Stimulated activated CD8-positive, alpha-beta memory T cell treated with anti-CD3 and anti-CD28 coated beads, Interleukin-2, amount 100 ng/mL, for 1 hour (primary cell): ENCODE results near the gene LAPTM4A.
"Not testable (repeated sequence)": the region's sequence is repeated elsewhere in the genome, so short reads cannot be mapped to it uniquely, and the experiment has no call there.

ENCODE experiments used
- DNase-seq, 2 donors: peaks; one replicate each; pipeline ENCODE4 v3.0.0-alpha.2; 2020; ENCODE audit warnings: low read depth in 2 of 2

LAPTM4A gene

GRCh38 chr2:20076757-20077156 is 25.3 kb upstream of the LAPTM4A start:
- no peak for DNase-seq

- DNase-seq = no peak
These were observed 23.5 kb upstream of the LAPTM4A start for GRCh38 chr2:20074901-20075300.

- not testable (repeated sequence) for DNase-seq
These were observed 22.7 kb upstream of the LAPTM4A start for GRCh38 chr2:20074046-20074648.

DNA sequence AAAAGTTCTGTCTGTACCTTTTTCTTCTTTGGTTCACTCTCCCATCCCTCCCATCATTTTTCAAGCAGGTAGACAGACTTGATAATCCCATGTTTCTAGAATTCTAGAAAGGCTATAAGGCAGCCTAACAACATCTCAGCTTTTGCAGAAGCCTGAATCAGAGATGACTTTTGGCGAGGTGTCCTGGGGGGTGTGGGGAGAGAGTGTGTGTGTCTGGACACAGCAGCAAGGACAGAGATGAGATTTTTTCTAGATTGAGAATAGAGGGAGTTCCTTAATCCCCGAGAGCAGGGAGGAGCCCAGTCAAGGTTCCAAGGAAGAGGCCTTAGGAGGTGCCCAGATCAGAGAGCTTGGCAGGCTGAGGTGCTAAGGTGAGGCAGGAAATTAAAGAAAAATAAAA is 22.0 kb upstream of the LAPTM4A start:
- no peak for DNase-seq

DNA sequence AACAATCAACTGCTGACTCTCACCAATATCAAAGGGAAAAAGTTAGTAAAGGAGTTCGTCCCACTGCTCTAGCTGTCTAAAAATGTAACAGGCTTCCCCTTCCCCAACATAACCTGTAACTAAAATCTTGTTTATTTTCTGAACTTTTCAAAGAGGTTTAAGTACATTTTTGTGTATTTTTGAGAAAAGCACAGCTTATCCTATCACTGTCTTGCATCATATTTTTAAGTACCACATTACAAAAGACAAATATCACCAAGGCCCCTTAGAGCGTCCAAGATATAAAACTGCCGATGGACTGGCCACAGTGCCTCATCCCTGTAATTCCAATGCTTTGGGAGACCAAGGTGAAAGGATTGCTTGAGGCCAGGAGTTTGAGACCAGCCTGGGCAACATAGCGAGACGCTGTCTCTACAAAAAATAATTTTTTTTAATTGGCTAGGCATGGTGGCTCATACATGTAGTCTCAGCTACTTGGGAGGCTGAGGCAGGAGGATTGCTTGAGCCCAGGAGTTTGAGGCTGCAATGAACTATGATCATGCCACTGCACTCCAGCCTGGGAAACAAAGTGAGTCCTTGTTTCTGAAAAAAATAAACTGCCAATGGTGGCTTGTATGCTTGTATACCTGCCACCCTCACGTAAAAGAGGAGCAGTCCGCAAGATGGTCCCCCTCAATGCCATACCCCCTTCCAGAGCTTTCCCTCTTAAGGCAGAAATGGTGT is 21.2 kb upstream of the LAPTM4A start:
- no peak for DNase-seq

GRCh38 chr2:20071397-20072383 is 20.3 kb upstream of the LAPTM4A start:
- no peak for DNase-seq

DNA sequence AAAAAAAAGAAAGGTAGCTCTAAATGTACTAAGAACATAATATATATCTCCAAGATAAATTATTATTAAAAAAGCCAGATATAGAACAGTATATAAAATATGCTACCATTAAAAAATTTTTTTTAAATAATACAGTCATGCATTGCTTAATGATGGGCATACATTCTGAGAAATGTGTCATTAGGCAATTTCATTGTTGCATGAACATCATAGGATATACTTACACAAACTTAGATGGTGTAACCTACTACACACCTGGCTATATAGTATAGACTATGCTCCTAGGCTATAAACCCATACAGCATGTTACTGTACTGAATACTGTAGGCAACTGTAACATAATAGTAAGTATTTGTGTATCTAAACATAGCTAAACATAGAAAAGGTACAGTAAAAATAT is 18.3 kb upstream of the LAPTM4A start:
- no peak for DNase-seq

DNA sequence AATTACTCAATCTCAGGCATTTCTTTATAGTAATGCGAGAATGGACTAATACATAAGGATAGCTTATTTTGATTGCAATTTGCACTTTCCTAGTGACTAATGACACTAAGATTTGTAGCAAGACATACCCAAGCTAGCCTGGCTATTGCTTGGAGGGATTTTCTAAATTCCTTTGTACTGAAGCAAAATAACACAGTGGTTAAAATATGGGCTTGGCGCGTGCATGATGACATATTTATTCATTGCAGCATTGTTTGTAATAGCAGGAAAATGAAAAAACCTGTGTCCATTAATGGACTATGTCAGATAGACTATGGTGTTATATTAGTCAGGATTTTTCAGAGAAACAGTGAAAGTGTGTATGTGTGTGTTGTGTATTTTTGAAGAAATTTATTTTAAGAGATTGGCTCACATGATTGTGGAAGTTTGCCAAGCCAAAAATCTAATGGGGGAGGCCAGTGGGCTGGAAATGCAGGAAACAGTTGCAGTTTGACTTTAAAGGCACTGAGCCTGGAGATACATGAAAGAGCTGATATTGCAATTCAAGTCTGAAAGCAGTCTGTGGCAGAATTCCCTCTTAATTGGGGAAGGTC is 16.7 kb upstream of the LAPTM4A start:
- no peak for DNase-seq

DNA sequence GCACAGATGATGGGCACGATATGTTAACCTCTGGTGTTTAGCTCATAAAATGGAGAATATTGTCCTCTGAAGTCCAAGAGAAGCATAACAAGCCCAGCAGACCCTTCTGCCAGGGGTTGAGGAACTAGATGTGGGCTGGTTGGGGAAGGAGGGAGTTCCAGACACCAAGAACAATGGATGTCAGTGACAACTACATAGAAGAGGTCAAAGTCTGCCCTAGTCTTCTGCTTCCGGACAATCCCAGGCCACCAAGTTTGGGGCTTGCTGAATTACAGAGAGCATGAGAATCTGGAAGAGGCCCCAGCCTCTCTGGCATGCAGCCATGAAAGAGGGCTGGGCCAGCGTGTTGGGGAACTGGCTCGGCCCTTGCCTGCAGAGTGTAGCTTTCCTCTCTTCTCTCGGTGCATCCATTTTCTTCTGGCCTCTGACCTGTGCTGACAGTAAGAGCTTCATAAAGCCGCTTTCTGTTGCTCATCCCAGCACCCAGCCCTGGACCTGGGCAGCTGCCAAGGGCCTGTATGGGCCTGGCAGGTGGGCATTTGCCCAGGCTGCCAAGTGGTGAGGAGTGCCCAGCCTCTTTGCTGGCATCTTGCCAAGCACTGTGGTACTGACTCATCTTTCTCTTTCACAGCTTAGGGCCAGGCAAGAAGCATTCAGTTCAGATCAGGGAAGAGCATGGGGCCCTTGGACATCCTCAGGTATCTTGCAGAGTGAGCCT is 14.6 kb upstream of the LAPTM4A start:
- no peak for DNase-seq

GRCh38 chr2:20064841-20065240 is 13.4 kb upstream of the LAPTM4A start:
- DNase-seq = no peak

GRCh38 chr2:20064421-20064820 is 13.0 kb upstream of the LAPTM4A start:
- no peak for DNase-seq

GRCh38 chr2:20062615-20063545 is 11.5 kb upstream of the LAPTM4A start:
- no peak for DNase-seq

- DNase-seq = no peak
These were observed 10.5 kb upstream of the LAPTM4A start for GRCh38 chr2:20061940-20062339.

DNA sequence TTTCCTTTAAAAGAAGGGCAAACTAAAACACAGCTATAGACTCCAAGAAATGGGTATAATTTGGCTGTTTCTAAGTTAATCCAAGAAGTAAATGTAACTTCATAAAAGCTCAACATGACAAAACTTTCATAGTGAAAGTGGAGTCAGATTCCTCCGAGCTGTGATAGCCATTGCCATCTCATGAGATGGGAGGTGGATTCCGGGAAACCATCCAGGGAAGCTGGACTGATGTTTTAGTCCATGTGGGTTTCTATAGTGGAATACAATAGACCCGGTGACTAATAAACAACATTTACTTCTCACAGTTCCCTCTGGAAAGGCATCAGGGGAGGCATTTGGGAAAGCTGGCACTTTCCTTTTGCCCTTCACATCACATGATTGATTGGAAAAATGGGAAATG is 10.0 kb upstream of the LAPTM4A start:
- no peak for DNase-seq

DNA sequence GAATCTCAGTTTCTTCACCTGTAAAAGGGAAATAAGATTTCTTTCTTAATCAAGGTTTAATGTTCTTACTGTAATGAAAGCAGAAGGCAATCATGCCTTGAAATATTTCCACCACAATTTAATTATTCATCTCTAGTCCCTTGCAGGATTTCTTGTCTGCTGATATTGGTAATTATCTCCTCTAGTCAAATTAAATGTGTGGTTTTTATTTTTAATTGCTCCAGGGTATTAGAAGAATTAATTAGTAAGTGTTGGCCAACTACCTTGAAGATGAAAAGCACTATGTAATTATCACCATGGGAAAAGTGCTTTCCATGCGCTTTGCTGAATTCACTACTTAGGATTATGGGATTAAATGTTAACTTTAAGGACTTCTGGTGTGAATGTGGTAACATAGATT is 8.7 kb upstream of the LAPTM4A start:
- DNase-seq = no peak

DNA sequence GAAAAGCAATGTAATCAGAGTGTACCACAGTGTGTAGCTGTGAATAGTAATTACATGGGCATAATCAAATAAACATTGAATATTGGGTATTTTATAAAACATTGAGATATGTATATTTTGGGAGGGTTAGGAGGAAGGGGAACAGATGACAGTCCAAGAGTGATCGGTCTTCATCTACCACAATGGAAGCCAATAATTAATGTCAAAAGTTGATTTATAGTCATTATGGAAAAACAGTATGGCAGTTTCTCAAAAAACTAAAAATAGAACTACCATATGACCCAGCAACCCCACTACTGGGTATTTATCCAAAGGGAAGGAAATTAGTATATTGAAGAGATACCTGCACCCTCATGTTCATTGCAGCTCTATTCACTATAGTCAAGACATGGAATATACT is 5.8 kb upstream of the LAPTM4A start:
- DNase-seq = no peak

GRCh38 chr2:20054931-20055330 is 3.5 kb upstream of the LAPTM4A start:
- no peak for DNase-seq

GRCh38 chr2:20054119-20054518 is 2.7 kb upstream of the LAPTM4A start:
- DNase-seq = no peak

DNA sequence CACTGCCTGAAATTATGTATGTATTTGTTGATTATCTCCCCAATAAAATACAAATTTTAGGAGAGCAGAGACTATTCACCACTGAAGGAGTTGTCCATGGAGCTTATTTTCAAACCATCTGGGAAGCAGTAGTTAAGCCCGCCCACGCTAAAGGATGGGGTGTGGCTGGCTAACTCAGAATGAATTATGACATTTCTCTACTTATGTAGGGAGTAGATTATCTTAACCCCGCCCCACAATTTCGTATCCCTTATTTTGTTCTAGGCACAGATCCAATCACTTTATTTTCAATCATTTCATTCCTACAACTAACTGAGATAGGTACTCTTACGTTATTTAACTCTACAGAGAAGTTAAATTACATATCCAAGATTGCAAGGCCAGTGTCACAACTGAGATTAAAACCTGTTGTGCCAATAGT is 1.4 kb upstream of the LAPTM4A start:
- no peak for DNase-seq

GRCh38 chr2:20052229-20052851 is 912 bp upstream of the LAPTM4A start:
- DNase-seq = no peak
